Gastrocnemius medialis (tissue), 4 donors: ENCODE measurements around the gene EMC7. TPM values are rescaled to one million over a fixed set of nuclear protein-coding genes. Genes with fewer than 3 reads are reported as not detected.

ENCODE experiments used
- ATAC-seq, 2 donors: fragments of 150-250 bp; one replicate each; pipeline ENCODE4 v1.9.1; 2016
- DNase-seq, 2 donors: peaks; one replicate each; pipeline ENCODE4 v3.0.0-alpha.2; 2019
- H3K27ac ChIP-seq, 4 donors: fragments of 200-600 bp; sonication (generic); 1 replicate in 1 of 4; 2 replicates in 3 of 4; pipeline ENCODE4 v1.5.1; 2016 to 2018; ENCODE audit warnings: mild to moderate bottlenecking in 2 of 4, moderate library complexity in 1 of 4
- H3K27me3 ChIP-seq, 3 donors: fragments of 200-600 bp; sonication (generic) in 2 of 3; 1 replicate in 1 of 3; 2 replicates in 2 of 3; pipeline versions ENCODE4 v1.5.1 to v1.6.0; 2016 to 2019; ENCODE audit warnings: mild to moderate bottlenecking in 1 of 3, moderate library complexity in 1 of 3
- H3K36me3 ChIP-seq, 2 donors: fragments of 200-600 bp; sonication (generic) in 1 of 2; one replicate each; pipeline ENCODE4 v1.5.1; 2017 to 2018
- H3K4me1 ChIP-seq, 2 donors: fragments of 200-600 bp; sonication (generic) in 1 of 2; one replicate each; pipeline ENCODE4 v1.5.1; 2016 to 2017; ENCODE audit warnings: mild to moderate bottlenecking in 2 of 2
- H3K4me3 ChIP-seq, 4 donors: fragments of 200-600 bp; sonication (generic) in 3 of 4; 1 replicate in 1 of 4; 2 replicates in 3 of 4; pipeline ENCODE4 v1.5.1; 2016 to 2019; ENCODE audit warnings: mild to moderate bottlenecking in 2 of 4
- H3K9me3 ChIP-seq, 3 donors: fragments of 200-600 bp; sonication (generic) in 2 of 3; 1 replicate in 1 of 3; 2 replicates in 2 of 3; pipeline ENCODE4 v1.5.1; 2016 to 2019
- POLR2A ChIP-seq, 2 donors: fragments of 450-650 bp; IDR thresholded peaks; one replicate each; pipeline ENCODE4 v1.6.1; 2017; ENCODE audit warnings: antibody characterized with exemption in 2 of 2, mild to moderate bottlenecking in 2 of 2, moderate library complexity in 2 of 2
- in situ Hi-C, 4 donors: fragments of 200-750 bp; cut with MboI; loops; one replicate each; pipeline versions ENCODE4 v1.15.0 to v1.8.0; 2017; ENCODE audit warnings: low sequenced_read_pairs in 4 of 4
- intact Hi-C: fragments of 100-400 bp; cut with DNase I; formaldehyde crosslinking; loops from one replicate; pipeline ENCODE4 v1.15.1; 2023; ENCODE audit warnings: low total_unique reads
- total RNA-seq, 4 donors: library from RNA; depleted of rRNA; stranded (reverse); fragments of >200 nt; gene quantifications; one replicate each; pipeline versions ENCODE4 v1.1.0 to v1.2.3, GENCODE V29; 2016
- TF ChIP-seq, protein P1 (sequence below), 5 experiments: fragments of 450-650 bp in 3 of 5; fragments of 200-600 bp in 2 of 5; sonication (generic) in 2 of 5; IDR thresholded peaks in 4 of 5; conservative IDR thresholded peaks in 1 of 5; 1 replicate in 4 of 5; 2 replicates in 1 of 5; pipeline ENCODE4 v1.5.1; 2016 to 2019; ENCODE audit warnings: antibody characterized with exemption in 5 of 5, mild to moderate bottlenecking in 3 of 5, moderate library complexity in 3 of 5

The EMC7 gene
- total RNA-seq, 4 donors from 2014 or later: 36.6 to 66.8 (median 48.3) TPM

GRCh38 chr15:34128898-34129297, 27.2 kb upstream of the EMC7 start:
- Histone ChIP-seq H3K4me1 (peaks cover 0 to 20% of the 10 kb centered on the region in 2 donors), H3K4me3 (no peak overlapping the region), H3K27ac (no peak overlapping the region), H3K9me3 (no peaks in the 10 kb centered on the region), H3K27me3 (no peaks in the 10 kb centered on the region), H3K36me3 (no peaks in the 10 kb centered on the region)
- in situ Hi-C loops: no loop called here
- ATAC-seq (no peak), DNase-seq (no peak)
- intact Hi-C loops: no loop called here
- no peak for TF ChIP-seq POLR2A (IDR thresholded peaks at IDR 0.05)
- TF ChIP-seq, protein P1, sequence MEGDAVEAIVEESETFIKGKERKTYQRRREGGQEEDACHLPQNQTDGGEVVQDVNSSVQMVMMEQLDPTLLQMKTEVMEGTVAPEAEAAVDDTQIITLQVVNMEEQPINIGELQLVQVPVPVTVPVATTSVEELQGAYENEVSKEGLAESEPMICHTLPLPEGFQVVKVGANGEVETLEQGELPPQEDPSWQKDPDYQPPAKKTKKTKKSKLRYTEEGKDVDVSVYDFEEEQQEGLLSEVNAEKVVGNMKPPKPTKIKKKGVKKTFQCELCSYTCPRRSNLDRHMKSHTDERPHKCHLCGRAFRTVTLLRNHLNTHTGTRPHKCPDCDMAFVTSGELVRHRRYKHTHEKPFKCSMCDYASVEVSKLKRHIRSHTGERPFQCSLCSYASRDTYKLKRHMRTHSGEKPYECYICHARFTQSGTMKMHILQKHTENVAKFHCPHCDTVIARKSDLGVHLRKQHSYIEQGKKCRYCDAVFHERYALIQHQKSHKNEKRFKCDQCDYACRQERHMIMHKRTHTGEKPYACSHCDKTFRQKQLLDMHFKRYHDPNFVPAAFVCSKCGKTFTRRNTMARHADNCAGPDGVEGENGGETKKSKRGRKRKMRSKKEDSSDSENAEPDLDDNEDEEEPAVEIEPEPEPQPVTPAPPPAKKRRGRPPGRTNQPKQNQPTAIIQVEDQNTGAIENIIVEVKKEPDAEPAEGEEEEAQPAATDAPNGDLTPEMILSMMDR (IDR thresholded peaks at IDR 0.05 in 4 of 5, conservative IDR thresholded peaks at IDR 0.05 in 1 of 5): no peak

DNA sequence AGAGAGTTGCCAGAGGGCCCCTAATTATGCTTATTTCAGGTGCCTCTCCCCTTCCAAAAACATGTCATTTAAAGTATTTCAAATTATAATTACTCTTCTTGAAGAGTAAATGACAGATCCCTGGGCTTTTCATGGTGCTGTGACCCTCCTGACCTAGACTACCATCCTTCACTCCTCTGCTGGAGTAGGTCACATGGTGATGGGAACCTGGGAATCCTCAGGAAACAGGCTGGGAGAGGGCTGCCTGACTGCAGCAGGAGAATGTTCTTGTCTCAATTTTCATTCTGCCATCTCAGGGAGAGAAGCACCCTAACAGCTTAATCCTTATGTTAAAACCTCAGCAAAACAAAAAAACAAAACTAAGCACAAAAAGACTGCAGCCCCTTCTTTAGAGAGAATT, 24.9 kb upstream of the EMC7 start:
- no peaks in the 10 kb centered on the region for H3K9me3 ChIP-seq
- ATAC-seq (no peak), DNase-seq (no peak)
- no peak overlapping the region for H3K4me3 ChIP-seq
- peaks cover 0 to 12% of the 10 kb centered on the region in 2 donors for H3K4me1 ChIP-seq
- no peaks in the 10 kb centered on the region for H3K36me3 ChIP-seq
- TF ChIP-seq, protein P1 (IDR thresholded peaks at IDR 0.05 in 4 of 5, conservative IDR thresholded peaks at IDR 0.05 in 1 of 5): no peak
- no peak for TF ChIP-seq POLR2A (IDR thresholded peaks at IDR 0.05)
- intact Hi-C loops: no loop called here
- in situ Hi-C loops: no loop called here
- no peaks in the 10 kb centered on the region for H3K27me3 ChIP-seq
- no peak overlapping the region for H3K27ac ChIP-seq

DNA sequence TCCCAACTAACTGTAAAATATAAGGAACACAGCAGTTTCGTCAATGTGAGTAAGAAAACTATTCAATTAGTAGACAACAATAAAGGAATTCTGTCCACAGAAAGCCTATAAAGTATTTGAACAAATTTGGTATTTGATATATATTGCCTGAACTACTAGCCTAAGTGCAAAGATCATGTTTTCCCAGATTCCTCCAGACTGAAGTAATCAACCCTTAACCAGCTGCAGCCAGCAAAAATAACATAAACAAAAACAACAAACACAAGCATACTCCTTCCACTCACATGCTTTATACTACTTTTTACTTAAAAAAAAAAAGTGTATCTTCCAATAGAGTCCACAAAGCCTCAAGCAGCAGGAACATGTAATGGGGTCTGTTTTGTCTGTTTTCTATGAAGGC, 24.3 kb upstream of the EMC7 start:
- no peak for ATAC-seq
- TF ChIP-seq, protein P1 (IDR thresholded peaks at IDR 0.05 in 4 of 5, conservative IDR thresholded peaks at IDR 0.05 in 1 of 5): no peak
- TF ChIP-seq POLR2A (IDR thresholded peaks at IDR 0.05): no peak
- no peak overlapping the region for H3K27ac ChIP-seq
- no peaks in the 10 kb centered on the region for H3K27me3 ChIP-seq
- peaks cover 0 to 12% of the 10 kb centered on the region in 2 donors for H3K4me1 ChIP-seq
- intact Hi-C loops: no loop called here
- H3K4me3 ChIP-seq: no peak overlapping the region
- in situ Hi-C loops: no loop called here
- H3K36me3 ChIP-seq: no peaks in the 10 kb centered on the region
- DNase-seq: no peak
- no peaks in the 10 kb centered on the region for H3K9me3 ChIP-seq

GRCh38 chr15:34124651-34125050, 23.0 kb upstream of the EMC7 start:
- H3K9me3 ChIP-seq: no peaks in the 10 kb centered on the region
- in situ Hi-C loops: no loop called here
- H3K27me3 ChIP-seq: no peaks in the 10 kb centered on the region

More at GRCh38 chr15:34124651-34125050, 23.0 kb upstream of the EMC7 start:
- DNase-seq: no peak
- no peaks in the 10 kb centered on the region for H3K36me3 ChIP-seq
- intact Hi-C loops: no loop called here
- no peak overlapping the region for H3K4me3 ChIP-seq
- peaks cover 0 to 12% of the 10 kb centered on the region in 2 donors for H3K4me1 ChIP-seq
- ATAC-seq: peak in 1 of 2 donors; percentile 56
- no peak overlapping the region for H3K27ac ChIP-seq
- no peak for TF ChIP-seq POLR2A (IDR thresholded peaks at IDR 0.05)
- TF ChIP-seq, protein P1 (IDR thresholded peaks at IDR 0.05 in 4 of 5, conservative IDR thresholded peaks at IDR 0.05 in 1 of 5): no peak
